Measurements from ENCODE around the gene SLC41A2.

Gene SLC41A2

DNA sequence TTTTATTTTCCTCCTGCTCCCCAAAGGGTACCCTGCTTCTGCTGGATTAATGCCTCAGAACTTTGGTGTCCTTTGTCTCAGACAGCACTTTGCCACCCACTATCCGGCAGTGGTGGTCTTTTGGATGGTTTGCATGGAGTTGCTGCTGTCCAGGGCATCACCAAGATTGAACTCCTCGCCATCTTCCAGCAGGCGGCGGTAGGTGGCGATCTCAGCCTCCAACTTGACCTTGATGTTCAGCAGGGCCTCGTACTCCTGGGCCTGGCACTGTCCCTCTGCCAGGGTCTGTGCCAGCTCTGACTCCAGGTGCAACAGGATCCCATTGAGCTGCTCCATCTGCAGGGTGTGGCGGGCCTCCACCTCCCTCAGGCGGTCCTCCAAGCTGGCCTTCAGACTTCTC is 18.6 kb upstream of the SLC41A2 start:
- DNase-seq (ENCODE audit: insufficient read length) (no peak), FAIRE-seq (no peak)
- TF ChIP-seq TAF1 (IDR thresholded peaks at IDR 0.05; ENCODE audit: borderline replicate concordance, low read depth, low read length) (no peak), POLR2AphosphoS5 (IDR thresholded peaks at IDR 0.05; ENCODE audit: low read depth, low read length) (no peak), POLR2A (IDR thresholded peaks at IDR 0.05; ENCODE audit: low read depth, low read length) (no peak)

DNA sequence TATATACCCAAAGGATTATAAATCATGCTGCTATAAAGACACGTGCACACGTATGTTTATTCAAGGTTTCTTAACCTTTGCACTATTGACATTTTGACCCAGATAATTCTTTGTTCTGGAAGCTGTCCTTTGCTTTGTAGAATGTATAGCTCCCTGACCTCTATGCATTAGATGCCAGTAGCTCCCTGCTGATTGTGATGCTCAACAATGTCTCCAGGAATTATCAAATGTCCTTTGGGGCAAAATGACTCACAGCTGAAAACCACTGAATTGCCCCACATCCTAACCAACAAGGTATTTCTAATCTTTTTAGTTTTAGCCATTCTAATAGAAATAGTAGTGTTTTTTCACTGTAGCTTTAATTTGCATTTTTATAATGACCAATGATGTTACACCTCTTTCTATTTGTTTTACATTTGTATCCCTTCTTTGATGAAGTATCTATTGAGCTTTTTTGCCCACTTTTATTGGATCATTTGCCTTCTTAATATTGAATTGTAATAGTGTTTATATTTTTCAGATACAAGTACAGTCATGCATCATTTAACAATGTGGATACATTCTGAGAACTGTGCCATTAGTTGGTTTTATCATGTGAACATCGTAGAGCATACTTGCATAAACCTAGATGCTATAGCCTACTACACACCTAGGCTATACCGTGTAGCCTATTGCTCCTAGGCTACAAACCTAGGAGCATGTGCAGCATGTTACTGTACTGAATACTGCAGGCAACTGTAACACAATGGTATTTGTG is 17.7 kb upstream of the SLC41A2 start:
- TF ChIP-seq POLR2A (IDR thresholded peaks at IDR 0.05; ENCODE audit: low read depth, low read length), result no peak
- TF ChIP-seq TAF1 (IDR thresholded peaks at IDR 0.05; ENCODE audit: borderline replicate concordance, low read depth, low read length), result no peak
- no peak for TF ChIP-seq POLR2AphosphoS5 (IDR thresholded peaks at IDR 0.05; ENCODE audit: low read depth, low read length)
- FAIRE-seq (no peak), DNase-seq (ENCODE audit: insufficient read length) (no peak)

DNA sequence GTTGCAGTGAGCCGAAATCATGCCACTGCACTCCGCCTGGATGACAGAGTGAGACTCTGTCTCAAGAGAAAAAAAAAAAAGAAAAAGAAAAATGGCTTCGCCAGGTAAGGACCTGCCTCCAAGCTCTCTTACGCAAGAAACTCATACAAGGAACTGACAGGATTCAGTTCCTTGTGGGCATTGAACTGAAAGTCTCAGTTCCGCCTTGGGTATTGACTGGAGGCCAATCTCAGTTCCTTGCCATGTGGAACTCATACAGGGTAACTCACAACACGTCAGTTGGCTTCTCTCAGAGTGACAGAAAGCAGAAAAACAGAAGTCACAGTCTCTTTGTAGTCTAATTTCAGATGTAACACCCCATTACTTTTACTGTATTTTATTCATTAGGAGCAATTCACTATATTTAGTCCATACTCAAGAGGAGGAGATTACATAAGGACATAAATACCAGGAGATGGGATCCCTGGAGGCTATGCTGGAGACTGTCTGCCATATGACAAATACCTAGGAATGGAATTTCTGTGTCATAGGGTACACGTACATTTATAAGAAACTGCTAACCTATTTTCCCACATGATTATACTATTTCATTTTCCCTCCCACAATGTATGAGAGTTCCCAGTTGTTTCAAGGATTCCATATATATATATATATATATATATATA is 16.7 kb upstream of the SLC41A2 start:
- no peak for TF ChIP-seq TAF1 (IDR thresholded peaks at IDR 0.05; ENCODE audit: borderline replicate concordance, low read depth, low read length)
- TF ChIP-seq POLR2AphosphoS5 (IDR thresholded peaks at IDR 0.05; ENCODE audit: low read depth, low read length), result no peak
- no peak for TF ChIP-seq POLR2A (IDR thresholded peaks at IDR 0.05; ENCODE audit: low read depth, low read length)
- DNase-seq (ENCODE audit: insufficient read length) (peak; percentile 34), FAIRE-seq (peak; percentile 92)

DNA sequence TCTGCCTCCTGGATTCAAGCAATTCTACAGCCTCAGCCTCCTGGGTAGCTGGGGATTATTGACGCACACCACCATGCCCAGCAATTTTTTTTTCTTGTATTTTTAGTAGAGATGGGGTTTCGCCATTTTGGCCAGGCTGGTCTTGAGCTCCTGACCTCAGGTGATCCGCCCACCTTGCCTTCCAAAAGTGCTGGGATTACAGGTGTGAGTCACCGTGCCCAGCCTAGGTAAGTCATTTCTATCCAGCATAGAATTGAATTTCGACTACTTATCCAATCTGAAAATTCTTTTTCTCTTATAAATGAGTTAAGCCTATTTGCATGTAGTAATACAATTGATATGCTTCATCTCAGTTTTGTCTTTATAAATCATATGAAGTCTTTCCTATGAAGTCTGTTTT is 15.2 kb upstream of the SLC41A2 start:
- TF ChIP-seq POLR2A (IDR thresholded peaks at IDR 0.05; ENCODE audit: low read depth, low read length), result no peak
- TF ChIP-seq POLR2AphosphoS5 (IDR thresholded peaks at IDR 0.05; ENCODE audit: low read depth, low read length), result no peak
- TF ChIP-seq TAF1 (IDR thresholded peaks at IDR 0.05; ENCODE audit: borderline replicate concordance, low read depth, low read length), result no peak
- FAIRE-seq (no peak), DNase-seq (ENCODE audit: insufficient read length) (no peak)

DNA sequence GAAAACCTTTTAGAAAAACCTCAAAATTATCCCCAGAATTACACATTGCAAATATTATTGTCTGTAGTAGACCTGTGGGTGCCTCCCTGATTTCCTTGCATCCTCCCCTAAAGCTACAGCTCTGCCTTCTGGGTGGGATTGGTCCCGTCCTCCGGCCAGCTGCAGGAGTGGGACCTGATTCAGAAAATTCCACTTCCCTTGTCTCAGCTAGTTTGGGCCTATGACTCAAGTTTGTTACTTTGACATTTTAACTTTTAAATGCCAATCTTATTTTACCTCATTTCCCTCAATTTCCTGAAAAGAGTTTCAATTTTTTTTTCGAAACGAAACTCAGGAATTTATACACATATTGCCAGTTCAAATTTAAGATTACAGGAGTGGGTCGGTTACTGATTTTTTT is 13.2 kb upstream of the SLC41A2 start:
- TF ChIP-seq POLR2A (IDR thresholded peaks at IDR 0.05; ENCODE audit: low read depth, low read length) (no peak), TAF1 (IDR thresholded peaks at IDR 0.05; ENCODE audit: borderline replicate concordance, low read depth, low read length) (no peak), POLR2AphosphoS5 (IDR thresholded peaks at IDR 0.05; ENCODE audit: low read depth, low read length) (no peak)
- no peak for DNase-seq (ENCODE audit: insufficient read length)
- FAIRE-seq, result no peak

DNA sequence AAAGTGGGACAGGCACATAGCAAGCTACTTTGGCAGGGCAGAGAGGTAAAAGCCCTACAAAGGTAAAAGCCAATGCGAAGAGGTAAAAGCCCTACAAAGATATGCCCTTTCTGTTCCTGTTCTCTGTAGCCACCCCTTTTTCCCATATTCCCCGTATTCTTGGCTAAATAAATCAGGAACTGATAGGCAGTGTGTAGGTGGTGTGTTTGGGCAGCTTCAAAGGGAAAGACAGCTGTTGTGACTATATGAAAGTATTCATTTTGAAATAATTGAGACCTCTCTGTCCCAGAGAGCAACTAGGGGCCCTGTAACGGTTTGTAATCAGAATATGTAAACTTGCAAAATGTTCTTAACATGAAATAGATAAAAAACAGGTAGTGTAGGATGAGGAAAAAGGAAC is 11.3 kb upstream of the SLC41A2 start:
- no peak for DNase-seq (ENCODE audit: insufficient read length)
- TF ChIP-seq POLR2A (IDR thresholded peaks at IDR 0.05; ENCODE audit: low read depth, low read length) (no peak), POLR2AphosphoS5 (IDR thresholded peaks at IDR 0.05; ENCODE audit: low read depth, low read length) (no peak), TAF1 (IDR thresholded peaks at IDR 0.05; ENCODE audit: borderline replicate concordance, low read depth, low read length) (no peak)
- FAIRE-seq, result no peak

DNA sequence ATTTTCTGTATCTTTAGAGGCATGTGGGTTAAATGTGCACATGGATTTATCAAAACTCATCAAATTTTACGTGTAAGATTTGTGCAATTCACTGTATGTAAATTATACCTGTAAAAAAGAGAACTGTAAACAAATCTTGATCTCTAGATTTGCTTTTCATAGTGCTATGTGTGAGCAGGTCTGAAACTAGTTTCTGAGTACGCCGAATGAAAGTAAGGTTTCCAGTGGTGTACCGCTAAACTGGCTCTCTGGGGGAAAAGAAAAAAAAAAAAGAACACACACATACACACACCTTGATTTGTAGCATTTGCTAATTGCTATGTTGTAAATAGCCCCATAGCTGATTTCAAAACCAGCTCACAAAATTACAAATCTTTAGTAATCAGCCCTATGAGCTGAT is 8.6 kb upstream of the SLC41A2 start:
- FAIRE-seq (peak; percentile 70), DNase-seq (ENCODE audit: insufficient read length) (peak; percentile 16)
- no peak for TF ChIP-seq POLR2AphosphoS5 (IDR thresholded peaks at IDR 0.05; ENCODE audit: low read depth, low read length)
- TF ChIP-seq TAF1 (IDR thresholded peaks at IDR 0.05; ENCODE audit: borderline replicate concordance, low read depth, low read length), result no peak
- no peak for TF ChIP-seq POLR2A (IDR thresholded peaks at IDR 0.05; ENCODE audit: low read depth, low read length)

DNA sequence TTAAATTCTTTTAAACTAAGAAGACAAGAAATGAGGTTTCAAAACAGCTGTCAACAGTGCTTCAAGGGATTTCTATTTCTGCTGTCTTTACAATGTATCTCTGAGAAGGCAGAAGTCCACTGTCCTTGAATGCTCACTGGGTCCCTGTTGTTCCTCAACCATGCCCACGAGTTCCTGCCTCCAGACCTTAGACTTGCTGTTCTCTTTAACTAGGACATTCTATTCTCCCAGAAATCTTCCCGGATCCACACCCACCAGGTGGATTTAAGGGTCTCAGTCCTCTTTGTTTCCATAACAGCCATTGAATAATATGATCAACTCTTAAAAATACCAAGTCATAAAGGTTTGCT is 6.7 kb upstream of the SLC41A2 start:
- no peak for DNase-seq (ENCODE audit: insufficient read length)
- TF ChIP-seq POLR2A (IDR thresholded peaks at IDR 0.05; ENCODE audit: low read depth, low read length), result no peak
- no peak for TF ChIP-seq POLR2AphosphoS5 (IDR thresholded peaks at IDR 0.05; ENCODE audit: low read depth, low read length)
- no peak for TF ChIP-seq TAF1 (IDR thresholded peaks at IDR 0.05; ENCODE audit: borderline replicate concordance, low read depth, low read length)
- FAIRE-seq, result no peak

DNA sequence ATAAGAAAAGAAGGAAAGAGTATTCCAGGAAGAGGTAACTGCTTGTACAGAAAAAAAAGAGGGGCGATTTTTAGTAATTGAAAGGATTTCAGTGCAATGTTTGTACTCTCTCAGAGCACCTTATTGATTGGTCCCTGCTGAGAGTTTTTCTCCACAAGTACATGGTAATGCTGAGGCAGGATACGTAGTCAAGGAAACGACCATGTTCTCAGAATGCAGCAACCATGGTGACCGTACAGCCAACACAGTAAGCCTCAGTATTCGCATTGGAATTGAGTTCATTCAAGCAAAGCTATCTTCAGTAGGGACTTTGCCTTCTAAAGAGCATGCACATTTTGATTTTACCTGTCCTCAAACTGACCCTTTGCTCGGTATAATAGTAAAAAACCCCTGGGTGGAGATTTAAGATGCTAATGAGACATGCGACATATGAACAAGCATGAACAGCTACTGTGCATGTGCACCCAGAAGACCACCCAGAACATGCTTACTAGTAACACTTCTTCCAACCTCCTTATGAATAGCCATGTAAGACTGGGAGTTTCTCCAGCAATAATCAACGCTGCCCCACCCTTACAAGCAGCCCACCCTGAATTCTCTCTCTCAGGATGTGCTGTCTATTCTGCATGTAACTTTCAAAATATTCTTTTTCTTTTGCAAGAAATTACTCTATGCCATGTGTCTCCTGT is 6.2 kb upstream of the SLC41A2 start:
- peak; percentile 56 for FAIRE-seq
- DNase-seq (ENCODE audit: insufficient read length), result no peak
- no peak for TF ChIP-seq TAF1 (IDR thresholded peaks at IDR 0.05; ENCODE audit: borderline replicate concordance, low read depth, low read length)
- TF ChIP-seq POLR2A (IDR thresholded peaks at IDR 0.05; ENCODE audit: low read depth, low read length), result no peak
- TF ChIP-seq POLR2AphosphoS5 (IDR thresholded peaks at IDR 0.05; ENCODE audit: low read depth, low read length), result no peak

DNA sequence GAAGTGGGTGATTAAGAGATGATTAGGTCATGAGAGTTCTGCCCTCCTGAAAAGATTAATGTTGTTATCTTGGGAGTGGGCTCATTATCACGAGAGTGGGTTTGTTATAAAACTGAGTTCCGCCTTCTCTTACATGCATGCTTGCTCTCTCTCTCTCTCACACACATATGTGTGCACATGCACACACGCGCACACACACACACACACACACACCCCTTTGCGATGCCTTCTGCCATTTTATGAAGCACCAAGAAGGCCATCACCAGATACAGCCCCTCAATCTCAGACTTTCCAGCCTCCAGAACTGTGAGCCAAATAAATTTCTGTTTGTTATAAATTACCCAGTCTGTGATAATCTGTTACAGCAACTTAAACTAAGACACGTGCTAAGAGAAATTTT is 5.7 kb upstream of the SLC41A2 start:
- TF ChIP-seq TAF1 (IDR thresholded peaks at IDR 0.05; ENCODE audit: borderline replicate concordance, low read depth, low read length) (no peak), POLR2A (IDR thresholded peaks at IDR 0.05; ENCODE audit: low read depth, low read length) (no peak), POLR2AphosphoS5 (IDR thresholded peaks at IDR 0.05; ENCODE audit: low read depth, low read length) (no peak)
- no peak for FAIRE-seq
- no peak for DNase-seq (ENCODE audit: insufficient read length)

DNA sequence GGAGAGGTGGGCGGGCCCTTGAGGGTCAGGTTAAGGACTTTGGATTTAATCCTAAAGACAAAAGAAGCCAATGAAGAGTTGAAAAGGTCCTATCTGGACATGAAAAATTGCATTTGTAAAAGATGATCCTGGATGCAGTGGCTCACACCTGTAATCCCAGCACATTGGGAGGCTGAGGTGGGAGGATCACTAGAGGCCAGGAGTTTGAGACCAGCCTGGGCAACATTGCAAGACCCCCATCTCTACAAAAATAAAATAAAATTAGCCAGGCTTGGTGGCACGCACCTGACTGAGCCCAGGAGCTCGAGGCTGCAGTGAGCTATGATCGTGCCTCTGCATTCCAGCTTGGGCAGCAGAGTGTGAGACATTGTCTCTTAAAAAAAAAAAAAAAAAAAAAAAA is 2.4 kb upstream of the SLC41A2 start:
- DNase-seq (ENCODE audit: insufficient read length) (no peak), FAIRE-seq (no peak)
- no peak for TF ChIP-seq TAF1 (IDR thresholded peaks at IDR 0.05; ENCODE audit: borderline replicate concordance, low read depth, low read length)
- no peak for TF ChIP-seq POLR2AphosphoS5 (IDR thresholded peaks at IDR 0.05; ENCODE audit: low read depth, low read length)
- TF ChIP-seq POLR2A (IDR thresholded peaks at IDR 0.05; ENCODE audit: low read depth, low read length), result no peak

Data from GM12892 (cell line).